Common myeloid progenitor, CD34-positive (primary cell): ENCODE data around the gene PRICKLE1.

Source experiments
- CTCF ChIA-PET: fragments of 350-600 bp; sonication (Branson Sonifier 250); formaldehyde crosslinking; loops from one replicate; lab custom pipeline; 2021; ENCODE audit warnings: antibody characterized with exemption; lab: Charles Lee
- POLR2A ChIA-PET: fragments of 350-600 bp; sonication (Branson Sonifier 250); formaldehyde crosslinking; loops from one replicate; lab custom pipeline; 2021; ENCODE audit warnings: antibody characterized with exemption; lab: Charles Lee
- DNase-seq, 3 donors: peaks; one replicate each; pipeline versions ENCODE4 v3.0.0 to v3.0.0-alpha.2; 2013
- H3K27ac ChIP-seq, 2 experiments: 1 replicate in 1 of 2; 2 replicates in 1 of 2; pipeline ENCODE4 v1.7.0; 2013; ENCODE audit warnings: inconsistent platforms in 2 of 2, low read length in 2 of 2, mild to moderate bottlenecking in 2 of 2, low read depth in 1 of 2, moderate library complexity in 1 of 2; ENCODE audit not compliant: severe bottlenecking in 2 of 2, insufficient read depth in 1 of 2, poor library complexity in 1 of 2
- H3K27me3 ChIP-seq, 5 experiments: replicated peaks in 2 of 5; 1 replicate in 3 of 5; 2 replicates in 2 of 5; pipeline versions ENCODE4 v1.6.1 to v1.7.0; 2013; ENCODE audit warnings: low read length in 4 of 5, mild to moderate bottlenecking in 2 of 5, moderate library complexity in 2 of 5, inconsistent platforms in 1 of 5; ENCODE audit not compliant: insufficient read depth in 5 of 5, control insufficient read depth in 4 of 5
- H3K36me3 ChIP-seq, 4 experiments: 1 replicate in 2 of 4; 2 replicates in 2 of 4; pipeline versions ENCODE4 v1.6.1 to v1.7.0; 2013; ENCODE audit warnings: low read length in 3 of 4, control low read depth in 1 of 4, mild to moderate bottlenecking in 1 of 4; ENCODE audit not compliant: control insufficient read depth in 4 of 4, insufficient read depth in 4 of 4
- H3K4me1 ChIP-seq, 4 experiments: 1 replicate in 3 of 4; 2 replicates in 1 of 4; pipeline versions ENCODE4 v1.6.1 to v1.7.1; 2013; ENCODE audit warnings: low read length in 3 of 4, mild to moderate bottlenecking in 3 of 4, control low read depth in 1 of 4, inconsistent platforms in 1 of 4, moderate library complexity in 1 of 4; ENCODE audit not compliant: control insufficient read depth in 4 of 4, insufficient read depth in 4 of 4; ENCODE audit errors: control extremely low read depth in 1 of 4
- H3K4me3 ChIP-seq, 7 experiments: 1 replicate in 4 of 7; 2 replicates in 3 of 7; pipeline versions ENCODE4 v1.5.1 to v1.7.0; 2013; ENCODE audit warnings: mild to moderate bottlenecking in 7 of 7, low read length in 6 of 7, moderate library complexity in 6 of 7, inconsistent platforms in 2 of 7, low read depth in 2 of 7, control low read depth in 1 of 7; ENCODE audit not compliant: insufficient read depth in 4 of 7, control insufficient read depth in 1 of 7; ENCODE audit errors: extremely low read depth in 1 of 7
- H3K9me3 ChIP-seq, 5 experiments: 1 replicate in 4 of 5; 2 replicates in 1 of 5; pipeline versions ENCODE4 v1.6.1 to v1.7.1; 2013; ENCODE audit warnings: low read length in 4 of 5, mild to moderate bottlenecking in 2 of 5, inconsistent platforms in 1 of 5, low read depth in 1 of 5, moderate library complexity in 1 of 5; ENCODE audit not compliant: control insufficient read depth in 4 of 5, insufficient read depth in 2 of 5; ENCODE audit errors: control extremely low read depth in 1 of 5
- WGBS: methylation state at CpG from one replicate; pipeline ENCODE4 v1.1.5; 2013; ENCODE audit not compliant: insufficient coverage; 5-methylcytosine and 5-hydroxymethylcytosine counted together

Gene PRICKLE1

DNA sequence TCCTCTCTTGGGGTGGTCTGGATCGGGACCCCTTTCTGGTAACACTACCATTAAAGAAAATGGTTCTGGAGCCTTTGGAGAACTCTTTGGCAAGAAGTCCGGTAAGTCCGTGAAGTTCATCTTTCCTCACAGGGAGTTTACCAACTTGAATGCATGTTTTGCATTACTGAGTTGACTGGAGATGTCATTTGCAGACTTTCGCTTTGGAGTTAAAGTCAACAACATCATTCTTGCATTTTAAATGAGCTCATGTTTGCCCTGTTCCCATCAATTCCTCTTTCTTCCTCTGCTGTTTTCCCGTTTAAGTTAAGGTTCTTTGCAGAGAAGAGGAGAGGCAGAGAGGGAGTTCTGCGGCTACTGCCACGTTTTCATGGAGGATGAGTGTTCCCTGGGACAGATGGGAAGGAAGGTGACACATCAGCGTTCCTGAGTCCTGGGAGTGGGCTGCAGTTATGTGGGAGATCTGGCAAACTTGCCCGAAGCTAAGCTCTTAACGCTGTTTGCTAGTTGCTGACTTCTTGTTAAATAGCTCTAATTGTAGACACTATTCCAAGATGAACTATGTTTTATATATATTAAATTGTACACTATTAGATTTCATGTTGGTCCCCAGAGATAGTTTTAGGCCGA, 18.8 kb upstream of the PRICKLE1 start:
- no peaks in the 10 kb centered on the region for H3K4me1 ChIP-seq
- DNase-seq = no peak
- ChIA-PET CTCF (interaction anchor here (1.5 kb wide), 1 partner anchor 12 kb away, joined by 3 read pairs; no protein-coding TSS in a partner anchor), POLR2A (no interaction called here)
- H3K27ac ChIP-seq = no peak overlapping the region
- H3K9me3 ChIP-seq = no peaks in the 10 kb centered on the region
- no peak overlapping the region for H3K4me3 ChIP-seq
- WGBS = 90% methylated on average over 4 of the region's 11 CpGs
- H3K27me3 ChIP-seq = peaks cover 0 to 5% (median 0%) of the 10 kb centered on the region in 5 experiments
- no peaks in the 10 kb centered on the region for H3K36me3 ChIP-seq

DNA sequence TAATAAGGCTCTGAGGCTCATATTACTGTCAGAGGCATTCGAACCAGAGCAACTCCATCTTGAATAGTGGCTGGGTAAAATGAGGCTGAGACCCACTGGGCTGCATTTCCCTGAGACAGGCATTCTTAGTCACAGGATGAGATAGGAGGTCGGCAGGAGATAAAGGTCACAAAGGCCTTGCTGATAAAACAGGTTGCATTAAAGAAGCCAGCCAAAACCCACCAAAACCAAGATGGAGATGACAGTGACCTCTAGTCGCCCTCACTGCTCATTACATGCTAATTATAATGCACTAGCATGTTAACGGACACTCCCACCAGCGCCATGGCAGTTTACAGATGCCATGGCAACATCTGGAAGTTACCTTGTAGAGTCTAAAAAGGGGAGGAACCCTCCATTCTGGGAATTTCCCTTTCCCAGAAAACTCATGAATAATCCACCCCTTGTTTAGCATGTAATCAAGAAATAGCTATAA, 18.1 kb upstream of the PRICKLE1 start:
- WGBS = 93% methylated on average over 4 of the region's 5 CpGs
- POLR2A ChIA-PET = no interaction called here
- Histone ChIP-seq H3K9me3 (no peaks in the 10 kb centered on the region), H3K36me3 (no peaks in the 10 kb centered on the region), H3K27ac (no peak overlapping the region), H3K27me3 (peaks cover 0 to 5% (median 0%) of the 10 kb centered on the region in 5 experiments), H3K4me1 (no peaks in the 10 kb centered on the region), H3K4me3 (no peak overlapping the region)
- CTCF ChIA-PET = interaction anchor here (1.5 kb wide), 1 partner anchor 13 kb away, joined by 3 read pairs; no protein-coding TSS in a partner anchor
- no peak for DNase-seq

- H3K9me3 ChIP-seq = no peaks in the 10 kb centered on the region
- POLR2A ChIA-PET = no interaction called here
- no CpG with 5 or more reads among the region's 1 CpG for WGBS
- CTCF ChIA-PET = interaction anchor here (0.6 to 1.1 kb wide), 2 partner anchors 9 to 22 kb away, joined by 3 read pairs; no protein-coding TSS in a partner anchor
- H3K4me3 ChIP-seq = no peak overlapping the region
- DNase-seq = no peak
- no peak overlapping the region for H3K27ac ChIP-seq
- H3K27me3 ChIP-seq = peaks cover 0 to 5% (median 0%) of the 10 kb centered on the region in 5 experiments
- no peaks in the 10 kb centered on the region for H3K4me1 ChIP-seq
- no peaks in the 10 kb centered on the region for H3K36me3 ChIP-seq
Measured at GRCh38 chr12:42606471-42606870, 16.9 kb upstream of the PRICKLE1 start.

- Histone ChIP-seq H3K9me3 (no peaks in the 10 kb centered on the region), H3K4me1 (no peaks in the 10 kb centered on the region), H3K4me3 (no peak overlapping the region), H3K36me3 (no peaks in the 10 kb centered on the region), H3K27me3 (peaks cover 0 to 5% (median 0%) of the 10 kb centered on the region in 5 experiments), H3K27ac (no peak overlapping the region)
- POLR2A ChIA-PET = no interaction called here
- no peak for DNase-seq
- CTCF ChIA-PET = interaction anchor here (1.1 kb wide), 1 partner anchor 8 kb away, joined by 3 read pairs; no protein-coding TSS in a partner anchor
Measured at GRCh38 chr12:42605685-42606084, 16.1 kb upstream of the PRICKLE1 start.

DNA sequence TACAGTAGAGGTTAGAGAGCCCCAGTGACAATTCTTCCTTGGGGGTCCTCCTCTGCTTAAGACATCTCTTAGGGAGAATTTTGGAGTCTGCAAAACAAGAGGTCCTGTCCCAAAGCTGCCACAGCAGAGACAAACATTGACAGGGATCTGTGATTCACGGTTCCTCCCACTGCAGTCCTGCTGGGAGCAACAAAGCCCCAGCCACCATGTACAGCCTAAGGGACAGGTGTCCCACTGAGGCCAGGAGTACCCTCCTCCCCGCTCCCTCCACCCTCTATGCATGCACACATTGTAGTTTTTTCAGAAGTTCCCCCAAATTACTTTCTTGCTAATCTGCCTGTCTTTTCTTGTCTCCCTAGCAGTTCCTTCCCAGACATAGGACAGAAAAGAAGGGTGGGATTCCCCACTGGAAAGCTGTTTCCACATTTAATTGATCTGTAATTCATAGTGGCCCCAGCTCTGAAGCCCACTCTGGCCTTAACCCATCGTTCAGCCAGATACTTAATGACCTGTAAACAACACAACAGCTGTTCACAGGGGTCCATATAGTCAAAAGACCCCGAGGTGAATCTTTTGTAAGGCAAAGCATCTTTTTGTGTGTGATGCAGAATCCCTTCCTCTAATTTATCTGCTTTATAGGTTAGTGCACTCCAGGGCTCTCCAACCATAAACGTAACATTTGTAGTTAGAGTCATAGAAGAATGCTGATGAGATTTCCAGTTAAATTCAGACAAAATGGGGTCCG, 13.9 kb upstream of the PRICKLE1 start:
- no peaks in the 10 kb centered on the region for H3K4me1 ChIP-seq
- ChIA-PET CTCF (no interaction called here), POLR2A (no interaction called here)
- H3K27me3 ChIP-seq = peaks cover 0 to 7% (median 0%) of the 10 kb centered on the region in 5 experiments
- no peaks in the 10 kb centered on the region for H3K36me3 ChIP-seq
- 72% methylated on average over 5 of the region's 6 CpGs for WGBS
- H3K27ac ChIP-seq = no peak overlapping the region
- H3K9me3 ChIP-seq = no peaks in the 10 kb centered on the region
- DNase-seq = no peak
- H3K4me3 ChIP-seq = no peak overlapping the region

- no peaks in the 10 kb centered on the region for H3K36me3 ChIP-seq
- CTCF ChIA-PET = interaction anchor here (0.9 kb wide), 1 partner anchor 109 kb away, joined by 3 read pairs; no protein-coding TSS in a partner anchor
- no peak for DNase-seq
- 94% methylated on average over 2 of the region's 2 CpGs for WGBS
- no peak overlapping the region for H3K4me3 ChIP-seq
- peaks cover 6 to 46% (median 21%) of the 10 kb centered on the region in 5 experiments for H3K27me3 ChIP-seq
- peaks cover 0 to 17% (median 16%) of the 10 kb centered on the region in 4 experiments for H3K4me1 ChIP-seq
- POLR2A ChIA-PET = no interaction called here
- H3K9me3 ChIP-seq = no peaks in the 10 kb centered on the region
- H3K27ac ChIP-seq = no peak overlapping the region
Measured at GRCh38 chr12:42593874-42594273, 4.3 kb upstream of the PRICKLE1 start.
